Peyer's patch (tissue), 4 donors: ENCODE measurements around the gene GRIA3.
A peak's percentile ranks its signal among the peaks of the same experiment; 100 is the strongest.

Experiments used
- CTCF ChIP-seq, 6 experiments: fragments of 450-650 bp in 4 of 6; fragments of 200-600 bp in 2 of 6; sonication (generic) in 1 of 6; IDR thresholded peaks; one replicate each; pipeline ENCODE4 v1.5.1; 2017 to 2019; ENCODE audit warnings: antibody characterized with exemption in 6 of 6, mild to moderate bottlenecking in 3 of 6, moderate library complexity in 1 of 6
- POLR2A ChIP-seq, 2 donors: fragments of 450-650 bp; IDR thresholded peaks; one replicate each; pipeline ENCODE4 v1.5.1; 2017; ENCODE audit warnings: antibody characterized with exemption in 2 of 2, mild to moderate bottlenecking in 2 of 2, moderate library complexity in 2 of 2

GRCh38 chrX:123450222-123450621 is 266.1 kb downstream of the GRIA3 start:
- TF ChIP-seq POLR2A (IDR thresholded peaks at IDR 0.05), result no peak
- peak in 2 of 6 experiments; percentile 26 to 44 for TF ChIP-seq CTCF (IDR thresholded peaks at IDR 0.05)
